ENCODE measurements around the gene SPNS1.

SPNS1 gene

GRCh38 chr16:28986046-28986445 lies 11.5 kb downstream of the SPNS1 start:
- no peak overlapping the region for H3K27ac ChIP-seq (replicated peaks)
- DNase-seq (ENCODE audit: low read depth in 1 of 2, low spot score in 1 of 2), result no peak
- H3K4me3 ChIP-seq (replicated peaks; ENCODE audit: insufficient read depth, low read length), result no peak overlapping the region
- no peaks in the 10 kb centered on the region for H3K27me3 ChIP-seq (ENCODE audit: insufficient read depth, poor library complexity, severe bottlenecking)
- TF ChIP-seq REST (IDR thresholded peaks at IDR 0.05; ENCODE audit: insufficient replicate concordance, low read depth) (no peak), SPI1 (IDR thresholded peaks at IDR 0.05; ENCODE audit: borderline replicate concordance, low read depth) (no peak), GABPA (IDR thresholded peaks at IDR 0.05; ENCODE audit: low read depth) (no peak)

GRCh38 chr16:28986492-28986891 lies 11.9 kb downstream of the SPNS1 start:
- Histone ChIP-seq H3K27ac (replicated peaks) (no peak overlapping the region), H3K27me3 (ENCODE audit: insufficient read depth, poor library complexity, severe bottlenecking) (no peaks in the 10 kb centered on the region), H3K4me3 (replicated peaks; ENCODE audit: insufficient read depth, low read length) (no peak overlapping the region)
- DNase-seq (ENCODE audit: low read depth in 1 of 2, low spot score in 1 of 2), result no peak
- TF ChIP-seq SPI1 (IDR thresholded peaks at IDR 0.05; ENCODE audit: borderline replicate concordance, low read depth) (no peak), GABPA (IDR thresholded peaks at IDR 0.05; ENCODE audit: low read depth) (no peak), REST (IDR thresholded peaks at IDR 0.05; ENCODE audit: insufficient replicate concordance, low read depth) (no peak), POLR2AphosphoS5 (IDR thresholded peaks at IDR 0.05; ENCODE audit: low read depth) (no peak), CTCF (IDR thresholded peaks at IDR 0.05; ENCODE audit: insufficient read depth, low read length) (no peak)

GRCh38 chr16:28987170-28987853 lies 12.7 kb downstream of the SPNS1 start:
- TF ChIP-seq REST (IDR thresholded peaks at IDR 0.05; ENCODE audit: insufficient replicate concordance, low read depth) (no peak), POLR2AphosphoS5 (IDR thresholded peaks at IDR 0.05; ENCODE audit: low read depth) (no peak), CTCF (IDR thresholded peaks at IDR 0.05; ENCODE audit: insufficient read depth, low read length) (no peak), GABPA (IDR thresholded peaks at IDR 0.05; ENCODE audit: low read depth) (no peak), SPI1 (IDR thresholded peaks at IDR 0.05; ENCODE audit: borderline replicate concordance, low read depth) (no peak)
- no peak for DNase-seq (ENCODE audit: low read depth in 1 of 2, low spot score in 1 of 2)
- Histone ChIP-seq H3K27me3 (ENCODE audit: insufficient read depth, poor library complexity, severe bottlenecking) (no peaks in the 10 kb centered on the region), H3K4me3 (replicated peaks; ENCODE audit: insufficient read depth, low read length) (no peak overlapping the region), H3K27ac (replicated peaks) (no peak overlapping the region)
